Measurements from ENCODE around the gene SS18L1. TPM values are rescaled to one million over a fixed set of nuclear protein-coding genes. Genes with fewer than 3 reads are reported as not detected.

The SS18L1 gene
- polyA plus RNA-seq, 1 donor = 17.4 TPM

DNA sequence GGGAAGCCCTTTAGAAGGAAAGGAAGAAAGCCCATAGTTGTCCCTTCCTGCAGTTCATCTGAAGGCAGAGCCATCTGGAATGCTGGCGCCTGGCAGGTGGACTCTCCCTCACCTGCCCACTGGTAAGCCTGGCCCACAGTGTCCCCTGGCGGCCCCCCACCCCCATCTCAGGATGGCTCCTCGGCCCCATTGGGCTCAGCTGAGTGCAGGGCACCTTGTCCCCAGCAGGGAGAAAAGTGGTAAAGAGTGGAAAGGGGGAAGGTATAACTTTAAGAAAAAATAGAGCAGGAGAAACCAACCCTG lies 12.6 kb downstream of the SS18L1 start:
- no peak for DNase-seq (ENCODE audit: low read depth)

DNA sequence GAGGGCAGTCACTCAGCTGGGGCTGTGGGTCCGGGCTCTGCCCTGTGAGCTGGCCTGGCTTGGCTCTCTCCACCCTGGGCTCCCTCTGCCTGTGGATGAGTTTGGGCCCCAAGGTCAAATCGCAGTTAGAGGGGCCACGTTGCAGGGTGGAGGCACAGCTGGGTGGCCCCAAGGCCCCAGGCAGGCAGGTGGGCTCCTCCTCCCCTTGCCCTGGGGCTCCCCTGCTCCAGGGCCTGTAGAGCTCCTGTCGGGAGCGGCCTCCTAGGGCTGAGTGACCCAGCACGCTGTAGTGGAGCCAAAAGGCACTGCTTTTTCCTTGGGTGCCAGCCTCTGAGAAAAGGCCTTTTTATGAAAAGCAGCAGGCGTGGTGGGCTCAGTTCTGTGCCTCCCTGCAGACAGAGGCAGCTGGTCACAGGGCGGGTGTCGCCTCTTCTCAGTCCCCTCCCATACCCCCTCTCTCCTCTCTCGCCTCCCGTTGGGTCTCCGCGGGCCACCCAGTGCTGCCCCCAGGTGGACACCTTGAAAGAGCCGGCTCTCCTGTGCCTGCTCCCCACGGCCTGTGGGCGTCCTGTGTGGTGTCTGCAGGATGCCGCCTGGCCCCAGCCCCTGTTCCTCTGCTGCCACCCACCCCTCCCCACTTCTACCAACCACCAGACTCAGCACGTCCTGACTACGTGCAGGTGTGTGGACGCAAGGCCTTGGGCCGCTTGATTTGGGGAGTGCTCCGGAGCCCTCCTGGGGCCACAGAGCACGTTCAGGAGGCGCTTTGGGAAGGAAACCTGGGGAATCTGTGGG lies 13.2 kb downstream of the SS18L1 start:
- DNase-seq (ENCODE audit: low read depth) = no peak

DNA sequence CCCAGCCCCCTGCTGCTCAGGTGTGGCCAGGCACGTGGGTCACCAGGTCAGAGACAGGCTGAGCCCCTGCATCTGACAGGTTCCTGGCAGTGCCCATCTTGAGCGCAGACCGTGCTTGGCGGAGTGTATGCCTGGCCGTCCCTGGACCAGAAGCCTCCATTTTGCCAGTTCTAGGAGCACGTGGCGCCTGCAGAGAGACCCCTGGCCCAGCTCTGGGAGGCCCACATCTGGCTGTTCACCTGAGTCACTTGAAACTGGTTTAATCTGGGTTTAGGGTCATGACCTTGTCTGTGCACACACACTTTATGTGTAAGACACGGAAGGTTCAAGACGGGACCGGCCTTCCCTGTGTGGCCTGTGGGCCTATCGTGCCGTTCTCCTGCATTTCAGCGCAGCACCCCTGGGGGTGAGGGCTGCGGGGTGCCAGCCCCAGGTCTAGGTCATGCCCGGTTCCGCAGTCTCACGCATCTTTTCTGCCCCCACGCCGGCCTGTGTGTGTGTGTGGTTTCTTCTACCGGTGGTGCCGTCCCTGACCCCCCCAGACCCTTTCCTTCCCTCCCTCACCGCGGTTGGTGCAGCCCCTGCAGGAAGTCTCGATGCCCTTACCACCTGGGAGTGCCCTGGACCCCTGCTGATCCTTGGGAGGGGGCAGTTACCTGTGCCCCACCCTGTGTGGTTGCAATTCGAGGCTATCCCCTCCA lies 14.0 kb downstream of the SS18L1 start:
- DNase-seq (ENCODE audit: low read depth) = no peak

DNA sequence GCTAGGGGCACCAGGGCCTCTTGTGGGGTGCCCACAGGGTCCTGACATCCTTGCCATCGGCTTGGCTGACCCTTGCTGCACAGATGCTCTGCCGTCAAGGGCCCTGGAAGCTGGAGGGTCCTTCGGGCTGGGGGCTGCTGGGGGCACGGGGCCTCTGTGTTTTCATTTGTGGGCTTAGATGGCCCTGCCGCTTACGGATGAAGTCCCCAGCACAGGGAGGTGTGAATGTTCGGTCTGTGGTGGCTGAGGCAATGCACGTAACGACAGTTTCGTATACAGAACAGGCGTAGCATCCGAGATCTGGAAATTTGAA lies 14.5 kb downstream of the SS18L1 start:
- DNase-seq (ENCODE audit: low read depth) = no peak

DNA sequence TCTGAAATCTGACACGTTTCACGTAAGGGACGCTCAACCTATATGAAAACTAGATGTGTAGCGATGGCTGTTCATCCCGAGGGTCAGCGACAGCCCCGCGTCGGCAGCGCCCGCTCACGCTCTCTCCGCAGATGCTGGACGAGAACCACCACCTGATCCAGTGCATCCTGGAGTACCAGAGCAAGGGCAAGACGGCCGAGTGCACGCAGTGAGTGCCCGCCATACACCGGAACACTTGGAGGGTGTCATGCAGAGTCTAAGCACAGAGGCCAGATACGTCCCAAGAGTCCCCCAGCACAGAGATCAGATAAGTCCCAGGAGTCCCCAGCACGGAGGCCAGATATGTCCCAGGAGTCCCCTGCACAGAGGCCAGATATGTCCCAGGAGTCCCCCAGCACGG lies 15.0 kb downstream of the SS18L1 start:
- no peak for DNase-seq (ENCODE audit: low read depth)

DNA sequence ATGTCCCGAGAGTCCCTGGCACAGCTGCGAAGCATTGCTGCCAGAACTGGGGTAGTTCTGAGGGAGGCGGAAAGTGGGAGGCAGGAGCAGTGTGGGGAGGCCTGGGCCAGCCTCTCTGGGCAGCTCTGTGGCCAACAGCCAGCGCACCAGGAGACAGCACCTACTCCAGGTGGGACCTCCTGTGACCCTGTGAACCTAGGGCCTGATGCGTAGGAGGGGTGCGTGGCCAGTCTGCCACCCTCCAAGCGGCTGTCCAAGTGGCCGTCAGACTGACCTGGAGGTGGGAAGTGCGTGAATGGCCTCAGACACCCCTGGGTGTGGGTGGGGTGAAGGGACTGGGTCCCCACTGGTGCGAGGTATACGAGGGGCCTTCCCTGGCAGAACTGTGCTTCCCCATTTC lies 15.5 kb downstream of the SS18L1 start:
- no peak for DNase-seq (ENCODE audit: low read depth)

DNA sequence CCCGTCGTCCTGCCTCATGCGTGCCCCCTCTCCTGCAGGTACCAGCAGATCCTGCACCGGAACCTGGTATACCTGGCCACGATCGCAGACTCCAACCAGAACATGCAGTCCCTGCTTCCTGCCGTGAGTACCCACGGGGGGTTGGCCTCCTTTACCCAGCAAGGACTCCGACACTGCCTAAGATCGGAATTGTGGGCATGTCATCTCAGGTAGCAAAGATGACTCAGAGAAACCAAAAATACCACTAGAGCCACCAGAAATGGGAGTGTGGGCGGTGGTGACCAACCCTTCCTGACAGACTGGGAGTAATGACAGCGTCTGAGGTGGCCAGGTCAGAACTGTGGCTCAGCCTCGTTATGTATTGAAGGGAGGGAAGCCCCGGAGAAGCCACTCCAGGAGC lies 16.3 kb downstream of the SS18L1 start:
- no peak for DNase-seq (ENCODE audit: low read depth)

DNA sequence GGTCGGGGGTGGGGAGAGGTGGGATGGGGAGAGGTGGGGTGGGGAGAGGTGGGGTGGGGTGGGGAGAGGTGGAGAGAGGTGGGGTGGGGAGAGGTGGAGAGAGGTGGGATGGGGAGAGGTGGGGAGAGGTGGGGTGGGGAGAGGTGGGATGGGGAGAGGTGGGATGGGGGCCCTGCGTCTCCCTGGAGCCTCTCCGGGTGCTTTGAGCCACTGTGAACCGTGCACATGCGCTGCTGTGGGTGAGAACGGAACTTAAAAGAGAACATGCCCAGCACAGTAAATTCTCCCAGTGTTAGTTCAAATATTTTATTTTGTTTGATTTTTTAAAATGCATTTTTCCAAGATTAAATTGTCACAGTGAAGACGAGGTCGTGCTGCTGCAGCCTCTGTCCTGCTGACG lies 16.7 kb downstream of the SS18L1 start:
- DNase-seq (ENCODE audit: low read depth) = no peak

DNA sequence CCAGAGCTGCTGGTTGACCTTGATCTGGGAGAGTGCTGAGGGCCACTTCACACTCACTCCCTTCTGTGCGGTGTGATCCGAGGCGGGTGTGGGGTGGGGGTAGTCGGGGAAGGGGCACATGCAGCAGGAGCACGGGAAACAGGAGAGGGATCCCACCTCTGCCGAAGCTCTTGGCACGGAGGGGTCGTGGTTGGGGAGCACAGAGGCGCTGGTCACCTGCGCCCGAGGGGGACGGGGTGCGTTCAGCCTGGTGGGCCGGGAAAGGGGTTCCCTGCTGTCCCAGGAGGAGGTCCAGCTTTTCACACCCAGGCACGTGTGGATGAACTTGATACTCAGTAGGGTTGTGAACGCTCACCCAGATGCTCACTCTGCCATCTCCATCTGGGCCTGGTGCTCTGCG lies 17.3 kb downstream of the SS18L1 start:
- no peak for DNase-seq (ENCODE audit: low read depth)

DNA sequence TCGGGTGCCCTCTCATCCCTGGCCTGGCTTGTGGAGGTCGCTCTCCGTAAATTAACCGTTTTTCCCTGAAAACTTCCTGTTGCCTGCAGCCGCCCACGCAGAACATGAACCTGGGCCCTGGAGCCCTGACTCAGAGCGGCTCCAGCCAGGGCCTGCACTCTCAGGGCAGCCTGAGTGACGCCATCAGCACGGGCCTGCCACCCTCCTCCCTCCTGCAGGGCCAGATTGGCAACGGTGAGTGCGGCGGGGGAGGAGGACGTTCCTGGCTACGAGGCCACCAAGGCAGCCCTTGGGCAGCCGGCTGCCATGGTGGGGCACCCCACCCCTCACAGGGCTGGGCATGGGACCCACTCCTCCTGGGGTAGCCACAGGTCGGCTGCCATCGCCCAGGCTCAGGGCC lies 17.8 kb downstream of the SS18L1 start:
- no peak for DNase-seq (ENCODE audit: low read depth)

DNA sequence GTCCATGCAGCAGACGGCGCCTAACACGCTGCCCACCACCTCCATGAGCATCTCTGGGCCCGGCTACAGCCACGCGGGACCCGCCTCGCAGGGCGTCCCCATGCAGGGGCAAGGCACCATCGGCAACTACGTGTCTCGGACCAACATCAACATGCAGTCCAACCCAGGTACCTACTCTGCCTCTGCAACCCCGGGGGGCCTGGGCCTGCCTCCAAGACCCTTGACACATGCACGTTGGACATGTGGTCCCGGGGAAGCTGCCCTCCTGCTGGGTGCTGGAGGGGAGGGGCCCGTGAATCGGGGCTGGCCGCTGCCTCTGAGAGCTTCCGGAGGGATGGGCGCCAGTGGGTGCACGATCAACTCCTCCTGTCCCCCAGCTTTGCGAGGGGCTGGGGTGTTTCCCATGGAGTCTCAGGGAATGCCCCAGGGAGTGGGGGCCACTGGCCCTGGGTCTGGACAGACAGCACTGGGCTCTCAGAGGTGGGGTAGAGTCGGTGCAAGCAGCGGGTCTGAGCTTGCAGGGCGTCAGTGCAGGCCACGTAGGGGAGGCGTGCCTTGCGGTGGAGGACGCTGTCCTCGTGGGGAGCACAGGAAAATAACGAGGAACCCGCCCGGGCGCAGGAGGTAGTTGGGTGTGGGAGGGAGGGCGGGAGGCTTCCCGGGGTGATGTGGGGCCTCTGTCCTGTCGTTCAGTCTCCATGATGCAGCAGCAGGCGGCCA lies 19.4 kb downstream of the SS18L1 start:
- DNase-seq (ENCODE audit: low read depth) = no peak

DNA sequence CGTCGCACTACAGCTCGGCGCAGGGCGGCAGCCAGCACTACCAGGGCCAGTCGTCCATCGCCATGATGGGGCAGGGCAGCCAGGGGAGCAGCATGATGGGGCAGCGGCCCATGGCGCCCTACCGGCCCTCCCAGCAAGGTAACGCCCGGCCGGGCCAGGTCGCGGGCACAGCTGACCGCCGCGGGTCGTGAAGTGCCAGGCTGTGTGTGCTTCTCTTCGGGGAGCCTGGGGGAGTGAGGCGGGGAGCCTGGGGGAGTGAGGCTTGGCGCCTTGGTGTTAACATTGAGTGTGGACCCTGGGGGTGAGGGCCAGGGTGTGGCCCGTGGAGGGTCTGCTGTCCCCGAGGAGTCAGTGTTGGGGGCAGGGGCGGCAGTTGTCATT lies 19.9 kb downstream of the SS18L1 start:
- DNase-seq (ENCODE audit: low read depth) = no peak

DNA sequence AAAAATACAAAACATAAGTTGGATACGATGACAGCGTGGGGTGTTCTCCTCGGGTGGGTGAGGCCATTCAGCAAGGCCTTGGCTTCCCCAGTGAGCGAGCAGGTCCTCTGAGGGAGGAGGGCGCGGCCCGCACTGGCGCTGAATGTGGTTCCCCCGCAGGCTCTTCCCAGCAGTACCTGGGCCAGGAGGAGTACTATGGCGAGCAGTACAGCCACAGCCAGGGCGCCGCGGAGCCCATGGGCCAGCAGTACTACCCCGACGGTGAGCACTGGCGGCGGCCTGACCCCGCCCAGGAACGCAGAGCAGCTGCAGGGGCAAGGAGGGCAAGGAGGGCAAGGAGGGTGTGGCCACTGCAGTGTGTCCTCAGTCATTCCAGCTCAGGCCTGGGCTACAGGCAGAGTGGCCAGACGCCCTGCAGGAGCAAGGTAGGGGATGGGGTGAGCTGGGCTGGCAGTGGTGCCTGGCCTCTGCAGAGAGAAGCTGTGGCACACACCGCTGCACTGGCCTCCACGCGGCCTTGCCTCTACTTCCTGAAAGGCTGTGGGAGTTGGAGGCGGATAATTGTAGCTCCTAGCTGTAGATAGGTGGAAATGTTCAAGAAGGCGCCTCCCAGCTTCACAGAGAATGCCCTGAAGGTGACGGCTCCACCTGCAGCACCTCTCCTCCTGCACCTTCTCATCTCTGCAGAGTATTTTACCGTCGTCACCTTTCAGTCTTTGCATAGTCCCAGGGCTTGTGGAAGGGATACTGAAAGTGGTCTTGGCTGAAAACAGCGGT lies 20.6 kb downstream of the SS18L1 start:
- no peak for DNase-seq (ENCODE audit: low read depth)

DNA sequence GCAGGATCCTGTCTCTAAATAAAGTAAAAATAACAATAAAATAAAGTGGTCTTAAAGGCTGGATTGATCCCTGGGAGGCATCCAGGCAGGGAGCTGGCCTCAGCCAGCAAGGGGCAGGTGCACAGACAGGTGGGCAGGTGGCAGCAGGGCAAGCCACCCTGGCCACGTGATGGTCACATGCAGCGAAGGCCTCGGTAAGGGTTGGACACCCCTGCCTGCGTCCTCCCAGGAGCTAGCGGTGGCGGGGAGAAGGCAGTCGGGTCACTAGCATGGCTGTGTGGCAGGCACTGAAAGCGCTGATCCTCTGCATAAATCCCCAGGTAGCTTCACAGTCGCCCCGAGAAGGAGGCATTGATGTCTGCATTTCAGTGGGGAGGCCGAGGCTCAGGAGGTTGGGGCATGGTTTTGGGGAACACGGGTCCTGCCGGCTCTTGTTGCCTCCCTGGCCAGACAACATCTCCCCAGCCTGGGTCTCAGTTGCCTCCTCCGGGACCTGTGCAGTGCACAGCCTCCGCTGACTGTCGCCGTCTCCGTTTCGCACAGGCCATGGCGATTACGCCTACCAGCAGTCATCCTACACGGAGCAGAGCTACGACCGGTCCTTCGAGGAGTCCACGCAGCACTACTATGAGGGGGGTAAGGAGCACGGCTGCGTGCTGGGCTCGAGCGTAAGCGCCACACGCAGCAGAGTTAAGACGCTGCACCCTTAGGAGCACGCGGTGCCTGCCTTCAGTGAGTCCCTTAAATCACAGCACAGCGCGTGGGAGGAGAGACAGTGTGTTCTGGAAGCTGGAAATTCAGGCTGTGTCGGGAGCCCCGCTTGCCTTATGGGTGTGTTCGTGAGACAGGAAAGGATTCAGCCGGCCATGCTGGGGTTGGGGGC lies 21.6 kb downstream of the SS18L1 start:
- DNase-seq (ENCODE audit: low read depth) = no peak

DNA sequence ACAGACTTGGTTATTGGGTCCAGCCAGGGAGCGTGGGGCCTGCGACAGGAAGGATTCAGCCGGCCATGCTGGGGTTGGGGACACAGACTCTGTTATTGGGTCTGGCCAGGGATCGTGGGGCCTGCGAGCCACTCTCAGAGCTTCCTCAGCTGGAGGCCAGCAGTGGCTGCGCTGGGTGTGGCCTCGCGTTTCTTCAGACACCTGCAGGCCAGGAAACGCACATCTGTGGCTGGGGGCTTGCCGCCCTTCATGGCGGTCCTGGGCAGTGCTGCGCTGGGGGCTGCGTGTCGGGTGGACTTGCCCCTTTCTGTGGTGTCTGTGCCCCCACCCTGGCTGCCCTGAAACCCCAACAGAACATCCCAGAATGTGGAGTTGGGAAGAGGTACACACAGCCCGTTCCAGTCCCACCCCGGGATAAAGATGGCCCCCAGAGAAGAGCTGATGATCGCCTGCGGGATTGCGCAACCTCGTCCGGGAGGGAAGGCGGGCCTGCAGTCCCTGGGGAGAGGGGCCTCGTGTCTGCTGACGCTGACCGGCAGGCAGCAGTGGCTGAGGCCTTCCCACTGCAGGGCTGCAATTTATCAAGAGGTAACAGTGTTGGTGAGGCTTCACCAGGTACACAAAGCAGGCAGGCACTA lies 22.3 kb downstream of the SS18L1 start:
- DNase-seq (ENCODE audit: low read depth) = no peak

DNA sequence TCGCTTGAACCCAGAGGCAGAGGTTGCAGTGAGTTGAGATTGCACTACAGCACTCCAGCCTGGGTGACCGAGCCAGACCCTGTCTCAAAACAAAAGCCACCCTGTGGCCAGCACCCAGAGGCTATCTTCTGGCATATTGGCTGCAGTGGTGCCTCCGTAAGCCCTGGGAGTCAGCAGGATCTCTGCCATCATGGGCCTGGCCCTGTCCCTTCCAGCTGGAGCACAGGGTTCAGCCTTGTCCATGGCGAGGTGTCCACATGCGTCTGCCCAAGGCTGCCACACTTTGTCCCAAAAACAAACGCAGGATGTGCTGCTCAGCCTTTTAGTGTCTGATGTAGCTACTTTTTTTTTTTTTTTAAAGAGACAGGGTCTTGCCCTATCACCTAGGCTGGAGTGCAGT lies 23.9 kb downstream of the SS18L1 start:
- DNase-seq (ENCODE audit: low read depth) = no peak

DNA sequence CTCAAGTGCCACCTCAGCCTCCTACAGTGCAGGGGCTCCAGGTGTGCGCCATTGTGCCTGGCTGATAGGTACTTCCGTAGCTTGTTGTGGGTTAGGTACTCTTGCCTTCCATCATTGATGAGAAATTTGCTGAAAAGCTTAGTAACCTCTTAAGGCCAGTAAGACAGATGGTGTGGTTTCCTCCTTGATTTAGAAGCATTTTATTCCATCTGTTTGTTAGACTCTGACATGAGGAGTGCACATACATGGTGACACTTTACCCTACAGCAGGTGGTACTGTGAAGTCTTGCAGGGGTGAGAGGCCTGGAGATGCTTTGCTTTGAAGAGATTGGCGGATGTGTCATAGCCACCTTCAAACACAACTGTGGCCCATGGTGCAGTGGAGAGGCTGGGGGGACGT lies 24.5 kb downstream of the SS18L1 start:
- no peak for DNase-seq (ENCODE audit: low read depth)

DNA sequence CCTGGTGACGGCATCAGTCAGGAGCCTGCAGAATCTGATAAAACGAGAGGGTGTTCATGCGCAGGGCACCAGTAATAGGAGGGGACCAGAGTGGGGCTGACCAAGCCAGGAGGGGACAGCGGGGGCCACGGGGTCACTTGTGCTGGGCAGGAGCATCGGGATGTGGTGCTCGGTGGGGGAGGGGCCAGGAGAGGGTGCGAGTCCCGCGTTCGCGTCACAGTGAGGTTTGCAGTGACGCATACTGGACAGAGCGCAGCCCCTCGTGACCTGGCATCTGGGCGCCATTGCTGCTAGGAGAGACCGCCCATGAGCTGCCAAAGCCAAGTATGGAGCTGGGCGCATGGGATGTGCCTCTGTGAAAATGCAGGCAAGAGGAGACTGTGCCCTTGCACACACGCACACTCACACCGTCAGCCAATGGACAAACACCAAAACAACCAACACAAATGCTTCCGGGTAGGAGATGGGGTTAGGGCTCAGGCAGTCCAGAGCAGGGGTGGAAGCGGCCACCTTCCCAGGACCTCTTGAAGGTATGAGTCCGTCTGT lies 25.4 kb downstream of the SS18L1 start:
- DNase-seq (ENCODE audit: low read depth) = no peak

DNA sequence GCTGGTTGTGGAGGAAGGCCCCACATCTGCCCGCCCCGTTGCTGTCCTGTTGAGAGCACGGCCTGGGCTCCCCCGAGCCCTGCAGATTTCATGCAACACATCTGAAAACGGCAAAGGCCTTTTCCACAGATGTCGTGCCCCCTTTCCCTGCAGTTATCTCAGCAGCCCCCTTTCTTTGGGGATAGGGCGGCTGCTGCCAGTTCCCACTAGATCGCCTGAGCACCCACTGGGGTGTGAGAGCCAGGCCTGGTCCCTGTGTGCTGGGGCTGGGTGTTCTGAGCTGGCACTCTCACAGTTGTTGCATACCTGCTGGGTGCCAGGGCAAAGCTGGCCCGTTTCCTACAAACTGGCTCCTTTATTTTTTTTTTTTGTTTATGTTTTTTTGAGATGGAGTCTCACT lies 27.0 kb downstream of the SS18L1 start:
- no peak for DNase-seq (ENCODE audit: low read depth)

DNA sequence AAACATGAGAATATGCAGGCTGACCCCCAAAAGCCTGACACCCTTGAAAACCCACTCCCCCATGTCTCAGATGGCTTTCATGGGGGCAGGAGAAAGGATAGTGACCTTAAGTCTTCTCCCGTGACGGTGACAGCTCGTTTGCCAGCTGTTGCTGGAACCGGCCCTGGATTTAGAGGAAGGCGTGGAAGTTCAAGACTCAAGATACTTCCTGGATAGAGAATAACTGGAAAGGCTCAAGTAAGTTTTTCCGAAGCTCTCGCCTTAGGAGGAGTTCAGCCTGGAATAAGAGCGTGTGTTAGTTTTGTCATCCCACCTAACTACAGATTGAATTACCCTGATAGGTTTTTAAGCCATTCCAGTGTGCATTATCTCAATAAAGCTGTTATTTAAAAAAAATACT lies 27.7 kb downstream of the SS18L1 start:
- no peak for DNase-seq (ENCODE audit: low read depth)

DNA sequence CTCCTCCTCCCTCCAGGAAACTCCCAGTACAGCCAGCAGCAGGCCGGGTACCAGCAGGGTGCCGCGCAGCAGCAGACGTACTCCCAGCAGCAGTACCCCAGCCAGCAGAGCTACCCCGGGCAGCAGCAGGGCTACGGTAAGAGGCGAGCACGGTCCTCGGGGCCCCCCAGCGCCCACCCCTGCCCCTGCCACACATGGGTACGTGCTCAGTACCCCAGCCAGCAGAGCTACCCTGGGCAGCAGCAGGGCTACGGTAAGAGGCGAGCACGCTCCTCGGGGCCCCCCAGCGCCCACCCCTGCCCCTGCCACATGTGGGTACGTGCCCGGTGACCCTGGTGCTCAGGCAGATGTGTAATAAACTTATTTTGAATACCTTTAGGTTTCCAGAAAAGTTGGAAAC lies 29.1 kb downstream of the SS18L1 start:
- no peak for DNase-seq (ENCODE audit: low read depth)

All from forelimb muscle (tissue), 1 donor.